ENCODE data around the gene LTBP2. TPM values are rescaled to one million over a fixed set of nuclear protein-coding genes. Genes with fewer than 3 reads are reported as not detected.
A peak's percentile ranks its signal among the peaks of the same experiment; 100 is the strongest.

The LTBP2 gene
- total and polyA plus RNA-seq, 2 of the 13 experiments (the other 11 are each of a cell fraction or from before 2014, with no cell fraction given), result 0.20 to 0.41 TPM

- ATAC-seq (peak; percentile 26; the same call in 2 of the 3 replicates), FAIRE-seq (no peak), DNase-seq (ENCODE audit: low spot score) (no peak)
- no peaks in the 10 kb centered on the region for H3K9me3 ChIP-seq (ENCODE audit: low read length)
- CTCF ChIA-PET (ENCODE audit: low intra/inter-chr PET ratio, low total read pairs), result no interaction called here
- in situ Hi-C loops (cut with HindIII; ENCODE audit: extremely low pct_ligation_motif_present, low pct_unique_long_range_greater_than_20kb) (no loop called here), intact Hi-C loops (cut with micrococcal nuclease; ENCODE audit: unreplicated experiment) (no loop called here)
- H3K27ac ChIP-seq (ENCODE audit: extremely low read length, insufficient read depth, low read length), result no peak overlapping the region
- no peak overlapping the region for H2AFZ ChIP-seq (ENCODE audit: low read length)
- H3K79me2 ChIP-seq (ENCODE audit: insufficient read depth, low read length), result no peaks in the 10 kb centered on the region
- no peak overlapping the region for H3K4me3 ChIP-seq (replicated peaks in 1 of 3; ENCODE audit: insufficient read depth in 1 of 3, low read depth in 2 of 3, low read length in 3 of 3)
- TF ChIP-seq MAFF (IDR thresholded peaks at IDR 0.05; ENCODE audit: low read depth, low read length) (peak; percentile 44; the same call in 1 of the 2 replicates), MAFK (conservative IDR thresholded peaks at IDR 0.05 in 1 of 2, IDR thresholded peaks at IDR 0.05 in 1 of 2; ENCODE audit: low read length in 2 of 2) (peak; percentile 56 to 69), CCAR2 (optimal IDR thresholded peaks at IDR 0.05; ENCODE audit: low read depth, low read length) (no peak)
- WGBS (ENCODE audit: low lambda C conversion rate), result 31% methylated on average over 4 of the region's 6 CpGs
- no peak overlapping the region for H3K4me2 ChIP-seq (ENCODE audit: low read depth, low read length)
- H4K20me1 ChIP-seq (ENCODE audit: insufficient read depth, low read length), result no peaks in the 10 kb centered on the region
- peaks cover 29% of the 10 kb centered on the region for H3K4me1 ChIP-seq (ENCODE audit: insufficient read depth, low read length)
- POLR2A ChIA-PET, result no interaction called here
- H3K9ac ChIP-seq (ENCODE audit: insufficient read depth, low read depth, low read length), result no peak overlapping the region
- H3K27me3 ChIP-seq (ENCODE audit: control insufficient read depth in 1 of 2, insufficient read depth in 2 of 2, low read length in 2 of 2), result peaks cover 1 to 7% of the 10 kb centered on the region in 2 experiments; a peak in 2 of 5 replicates
- H3K36me3 ChIP-seq (replicated peaks in 1 of 2; ENCODE audit: control insufficient read depth in 1 of 2, insufficient read depth in 2 of 2, low read length in 2 of 2), result no peaks in the 10 kb centered on the region
- no TSS peak for BruUV-seq (replicated peaks)
Observed at GRCh38 chr14:74583689-74584434, 28.2 kb downstream of the LTBP2 start.

DNA sequence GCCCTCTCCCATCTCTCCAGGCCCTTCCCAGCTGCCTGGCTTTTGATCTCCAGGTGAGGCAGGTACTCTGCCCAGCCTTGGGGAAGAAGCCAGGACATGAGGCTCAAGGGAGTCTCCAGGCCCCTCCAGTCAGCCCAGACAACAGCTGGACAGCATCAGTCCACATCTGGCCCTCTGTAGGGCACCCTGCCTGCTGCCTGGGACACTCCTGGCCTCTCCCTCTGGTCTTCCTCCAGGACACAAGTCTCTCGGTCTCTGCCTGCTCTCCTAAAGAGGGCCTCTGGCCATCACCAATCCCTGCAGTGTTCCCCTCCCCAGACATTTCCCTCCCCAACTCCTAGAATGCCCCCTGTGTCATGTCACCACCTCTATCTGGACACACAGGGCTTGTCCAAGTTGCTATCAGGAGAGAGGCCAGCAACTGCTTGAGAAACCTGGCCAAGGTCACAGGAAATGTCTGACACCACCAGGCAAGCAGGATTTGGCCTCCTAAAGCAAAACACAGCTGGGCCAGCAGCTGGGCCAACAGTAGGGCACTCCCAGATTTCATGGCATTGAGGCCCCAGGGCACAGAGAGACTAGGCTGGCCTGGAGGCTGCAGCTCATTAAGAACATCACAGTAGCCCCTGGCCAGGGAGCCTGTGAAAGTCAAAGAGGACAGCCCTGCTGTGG, 29.0 kb downstream of the LTBP2 start:
- no TSS peak for BruUV-seq (replicated peaks)
- no CpG with 5 or more reads among the region's 1 CpG for WGBS (ENCODE audit: low lambda C conversion rate)
- H3K36me3 ChIP-seq (replicated peaks in 1 of 2; ENCODE audit: control insufficient read depth in 1 of 2, insufficient read depth in 2 of 2, low read length in 2 of 2), result no peaks in the 10 kb centered on the region
- no peaks in the 10 kb centered on the region for H3K9me3 ChIP-seq (ENCODE audit: low read length)
- ATAC-seq, result no peak; the same call in 2 of the 3 replicates
- no peak overlapping the region for H3K9ac ChIP-seq (ENCODE audit: insufficient read depth, low read depth, low read length)
- H3K4me1 ChIP-seq (ENCODE audit: insufficient read depth, low read length), result peaks cover 29% of the 10 kb centered on the region
- intact Hi-C loops (cut with micrococcal nuclease; ENCODE audit: unreplicated experiment) (no loop called here), in situ Hi-C loops (cut with HindIII; ENCODE audit: extremely low pct_ligation_motif_present, low pct_unique_long_range_greater_than_20kb) (no loop called here)
- no peak overlapping the region for H2AFZ ChIP-seq (ENCODE audit: low read length)
- H3K79me2 ChIP-seq (ENCODE audit: insufficient read depth, low read length), result no peaks in the 10 kb centered on the region
- H3K27me3 ChIP-seq (ENCODE audit: control insufficient read depth in 1 of 2, insufficient read depth in 2 of 2, low read length in 2 of 2), result peaks cover 1 to 7% of the 10 kb centered on the region in 2 experiments; a peak in 2 of 5 replicates
- H4K20me1 ChIP-seq (ENCODE audit: insufficient read depth, low read length), result no peaks in the 10 kb centered on the region
- no peak overlapping the region for H3K4me3 ChIP-seq (replicated peaks in 1 of 3; ENCODE audit: insufficient read depth in 1 of 3, low read depth in 2 of 3, low read length in 3 of 3)
- H3K4me2 ChIP-seq (ENCODE audit: low read depth, low read length), result no peak overlapping the region
- no peak for TF ChIP-seq ZNF501 (CRISPR knock-in tag; IDR thresholded peaks at IDR 0.05)
- no peak for TF ChIP-seq IKZF5 (CRISPR knock-in tag; IDR thresholded peaks at IDR 0.05)
- no peak for TF ChIP-seq RBM39 (IDR thresholded peaks at IDR 0.05; ENCODE audit: low read depth, low read length, poor library complexity, severe bottlenecking)
- TF ChIP-seq ELF1 (CRISPR knock-in tag; IDR thresholded peaks at IDR 0.05), result no peak
- TF ChIP-seq GTF3A (CRISPR knock-in tag; conservative IDR thresholded peaks at IDR 0.05), result no peak
- no peak for TF ChIP-seq ZFP36 (IDR thresholded peaks at IDR 0.05; ENCODE audit: borderline replicate concordance, low read depth, low read length, partially characterized antibody)
- no peak for TF ChIP-seq ZNF629 (CRISPR knock-in tag; conservative IDR thresholded peaks at IDR 0.05)
- no peak for TF ChIP-seq USF2 (IDR thresholded peaks at IDR 0.05; ENCODE audit: low read depth, low read length)
- TF ChIP-seq USF2 (CRISPR knock-in tag; IDR thresholded peaks at IDR 0.05; ENCODE audit: borderline replicate concordance), result no peak
- no peak for TF ChIP-seq TAF15 (IDR thresholded peaks at IDR 0.05; ENCODE audit: low read depth, low read length, poor library complexity, severe bottlenecking)
- CTCF ChIA-PET (ENCODE audit: low intra/inter-chr PET ratio, low total read pairs), result no interaction called here
- FAIRE-seq, result no peak
- H3K27ac ChIP-seq (ENCODE audit: extremely low read length, insufficient read depth, low read length), result no peak overlapping the region
- POLR2A ChIA-PET, result no interaction called here
- DNase-seq (ENCODE audit: low spot score), result no peak

Measured in HepG2 (cell line).